ENCODE data around the gene HYCC2. TPM values are rescaled to one million over a fixed set of nuclear protein-coding genes. Genes with fewer than 3 reads are reported as not detected.
"Not testable (repeated sequence)": the region's sequence is repeated elsewhere in the genome, so short reads cannot be mapped to it uniquely, and the experiment has no call there.

HYCC2 gene
- 39.3 TPM for total RNA-seq

DNA sequence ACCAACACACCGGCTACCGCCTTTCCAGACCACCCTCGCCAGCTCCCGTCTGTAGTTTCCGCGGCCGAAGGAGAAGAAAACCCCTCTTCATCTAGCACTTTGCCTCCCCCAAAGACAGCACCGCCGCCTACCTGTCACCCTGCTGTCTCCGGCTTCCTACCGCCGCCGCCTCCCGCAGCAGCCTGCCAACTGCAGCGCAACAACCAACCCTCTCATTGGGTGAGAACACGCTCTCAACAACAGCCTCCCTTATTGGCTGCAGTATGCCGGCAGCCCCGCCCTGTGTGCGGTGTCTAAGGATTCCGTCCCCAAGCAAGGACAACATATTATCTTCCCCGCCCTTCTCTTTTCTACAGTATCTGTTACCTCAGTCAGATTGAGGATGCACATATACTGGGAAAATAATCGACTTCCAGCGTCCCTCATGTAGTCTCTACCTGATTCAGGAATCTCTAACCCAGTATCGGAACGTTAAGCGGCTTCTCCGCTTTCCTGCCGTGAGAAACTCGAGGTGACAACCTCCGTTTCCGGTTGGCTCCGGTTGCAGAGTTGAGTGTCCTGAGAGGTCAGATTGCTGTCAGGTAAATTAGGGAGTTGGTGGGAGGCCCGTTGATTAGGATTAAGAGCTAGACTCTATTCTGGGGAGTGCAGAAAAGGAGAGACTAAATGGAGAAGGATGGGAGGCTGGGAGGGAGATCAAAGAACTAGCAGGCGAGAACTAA lies at the start of gene HYCC2, which contains the start of gene NDUFB3:
HYCC2 (minus strand) TSS at position 193 of the 722 bp plus-strand sequence. CDS start 47,662 bp downstream, outside the sequence.
NDUFB3 (plus strand) TSS at position 523 of the 722 bp plus-strand sequence. CDS start 6,882 bp downstream, outside the sequence.
- H3K9me3 ChIP-seq (ENCODE audit: low read depth, low read length): no peaks in the 10 kb centered on the region
- H3K4me1 ChIP-seq (ENCODE audit: insufficient read depth, low read length): peaks cover 50% of the 10 kb centered on the region
- peak within 1 kb of the TSS; percentile 69 for H3K4me3 ChIP-seq (ENCODE audit: low read length)
- no peaks in the 10 kb centered on the region for H3K27me3 ChIP-seq (ENCODE audit: insufficient read depth, low read length)

- no peaks in the 10 kb centered on the region for H3K9me3 ChIP-seq (ENCODE audit: low read depth, low read length)
- H3K4me3 ChIP-seq (ENCODE audit: low read length): peak overlapping the region; percentile 97
- peaks cover 64% of the 10 kb centered on the region for H3K4me1 ChIP-seq (ENCODE audit: insufficient read depth, low read length)
- no peaks in the 10 kb centered on the region for H3K27me3 ChIP-seq (ENCODE audit: insufficient read depth, low read length)
Observed at GRCh38 chr2:201118961-201119854, 47.7 kb upstream of the HYCC2 start.

- peaks cover 62% of the 10 kb centered on the region for H3K4me1 ChIP-seq (ENCODE audit: insufficient read depth, low read length)
- H3K27me3 ChIP-seq (ENCODE audit: insufficient read depth, low read length): no peaks in the 10 kb centered on the region
- H3K9me3 ChIP-seq (ENCODE audit: low read depth, low read length): no peaks in the 10 kb centered on the region
- H3K4me3 ChIP-seq (ENCODE audit: low read length): peak overlapping the region; percentile 97
Observed at GRCh38 chr2:201118121-201118960, 46.9 kb upstream of the HYCC2 start.

DNA sequence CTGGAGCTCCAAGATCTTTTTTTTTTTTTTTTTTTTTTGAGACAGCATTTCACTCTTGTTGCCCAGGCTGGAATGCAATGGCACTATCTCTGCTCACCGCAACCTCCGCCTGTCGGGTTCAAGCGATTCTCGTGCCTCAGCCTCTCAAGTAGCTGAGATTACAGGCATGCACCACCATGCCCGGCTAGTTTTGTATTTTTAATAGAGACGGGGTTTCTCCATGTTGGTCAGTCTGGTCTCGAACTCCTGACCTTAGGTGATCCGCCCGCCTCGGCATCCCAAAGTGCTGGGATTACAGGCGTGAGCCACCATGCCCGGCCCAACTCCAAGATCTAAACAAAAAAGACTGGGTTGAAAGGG lies 46.2 kb upstream of the HYCC2 start:
- H3K9me3 ChIP-seq (ENCODE audit: low read depth, low read length); H3K27me3 ChIP-seq (ENCODE audit: insufficient read depth, low read length): not testable (repeated sequence)
- Histone ChIP-seq H3K4me1 (ENCODE audit: insufficient read depth, low read length) (peaks cover 58% of the 10 kb centered on the region), H3K4me3 (ENCODE audit: low read length) (peak overlapping the region; percentile 97)

DNA sequence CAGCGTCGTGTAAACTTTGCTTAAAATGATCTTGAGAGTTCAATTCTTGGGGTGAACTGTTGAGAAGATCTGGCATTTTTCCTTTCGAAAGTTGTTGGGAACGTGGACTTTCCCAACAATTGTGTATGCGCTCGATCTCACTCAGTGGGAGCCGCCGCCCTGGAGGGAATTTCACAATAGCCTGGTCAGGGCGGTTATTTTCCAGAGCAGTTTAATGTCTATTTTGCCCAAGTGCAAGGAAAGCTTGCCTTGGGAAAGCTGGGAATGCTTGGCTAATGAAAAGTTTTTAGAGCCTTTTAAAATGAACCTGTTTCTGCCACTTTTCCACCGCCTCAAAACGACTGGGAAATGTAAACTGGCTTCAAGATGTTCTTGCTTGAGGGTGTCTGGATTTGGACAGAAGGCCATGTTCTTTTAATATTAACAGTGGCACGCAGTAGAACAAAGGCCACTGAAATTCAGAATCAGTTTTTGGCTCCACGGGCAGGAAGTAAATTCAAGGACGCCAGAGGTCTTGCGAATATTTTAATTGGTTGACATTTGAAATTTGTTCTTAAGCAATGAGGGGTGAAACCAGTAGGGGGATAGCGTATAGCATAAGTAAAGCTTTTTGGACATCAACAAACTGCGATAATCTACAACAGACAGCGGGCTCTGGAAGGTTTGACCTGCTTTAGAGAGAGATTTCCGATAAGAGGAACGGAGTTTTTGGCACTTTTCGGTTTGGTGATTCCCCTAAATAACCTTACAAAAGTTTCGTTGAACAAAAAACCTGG lies 45.7 kb upstream of the HYCC2 start:
- H3K9me3 ChIP-seq (ENCODE audit: low read depth, low read length): no peaks in the 10 kb centered on the region
- H3K4me1 ChIP-seq (ENCODE audit: insufficient read depth, low read length): peaks cover 52% of the 10 kb centered on the region
- H3K4me3 ChIP-seq (ENCODE audit: low read length): peak overlapping the region; percentile 97
- no peaks in the 10 kb centered on the region for H3K27me3 ChIP-seq (ENCODE audit: insufficient read depth, low read length)

- Histone ChIP-seq H3K27me3 (ENCODE audit: insufficient read depth, low read length) (no peaks in the 10 kb centered on the region), H3K9me3 (ENCODE audit: low read depth, low read length) (no peaks in the 10 kb centered on the region), H3K4me1 (ENCODE audit: insufficient read depth, low read length) (peaks cover 44% of the 10 kb centered on the region), H3K4me3 (ENCODE audit: low read length) (peak within 1 kb of the TSS; percentile 97)
Observed at GRCh38 chr2:201116115-201116958, 44.9 kb upstream of the HYCC2 start, which contains the start of gene CFLAR. Gene CFLAR (plus strand): TSS chr2:201116164. CDS start chr2:201129866, 13,702 bp downstream.

- H3K4me1 ChIP-seq (ENCODE audit: insufficient read depth, low read length): peaks cover 37% of the 10 kb centered on the region
- no peaks in the 10 kb centered on the region for H3K9me3 ChIP-seq (ENCODE audit: low read depth, low read length)
- no peak overlapping the region for H3K4me3 ChIP-seq (ENCODE audit: low read length)
- H3K27me3 ChIP-seq (ENCODE audit: insufficient read depth, low read length): no peaks in the 10 kb centered on the region
Observed at GRCh38 chr2:201114846-201115245, 43.4 kb upstream of the HYCC2 start.

- Histone ChIP-seq H3K27me3 (ENCODE audit: insufficient read depth, low read length) (no peaks in the 10 kb centered on the region), H3K4me3 (ENCODE audit: low read length) (no peak overlapping the region), H3K9me3 (ENCODE audit: low read depth, low read length) (no peaks in the 10 kb centered on the region), H3K4me1 (ENCODE audit: insufficient read depth, low read length) (peaks cover 37% of the 10 kb centered on the region)
Observed at GRCh38 chr2:201114350-201114749, 42.9 kb upstream of the HYCC2 start.

DNA sequence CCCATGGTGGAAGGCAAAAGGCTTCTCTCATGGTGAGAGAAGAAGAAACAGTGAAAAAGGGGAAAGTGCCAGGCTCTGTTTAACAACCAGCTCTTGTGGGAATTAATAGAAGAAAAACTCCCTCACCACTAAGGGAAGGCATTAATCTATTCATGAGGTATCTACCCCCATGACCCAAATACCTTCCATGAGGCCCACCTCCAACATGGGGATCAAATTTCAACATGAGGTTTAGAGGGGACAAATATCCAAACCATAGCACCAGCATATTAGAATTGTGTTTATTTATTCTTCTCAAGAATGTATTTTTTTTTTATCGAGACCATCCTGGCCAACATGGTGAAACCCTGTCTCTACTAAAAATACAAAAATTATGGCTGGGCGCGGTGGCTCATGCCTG lies 39.6 kb upstream of the HYCC2 start:
- Histone ChIP-seq H3K9me3 (ENCODE audit: low read depth, low read length) (no peaks in the 10 kb centered on the region), H3K4me1 (ENCODE audit: insufficient read depth, low read length) (peaks cover 25% of the 10 kb centered on the region), H3K4me3 (ENCODE audit: low read length) (no peak overlapping the region), H3K27me3 (ENCODE audit: insufficient read depth, low read length) (no peaks in the 10 kb centered on the region)

DNA sequence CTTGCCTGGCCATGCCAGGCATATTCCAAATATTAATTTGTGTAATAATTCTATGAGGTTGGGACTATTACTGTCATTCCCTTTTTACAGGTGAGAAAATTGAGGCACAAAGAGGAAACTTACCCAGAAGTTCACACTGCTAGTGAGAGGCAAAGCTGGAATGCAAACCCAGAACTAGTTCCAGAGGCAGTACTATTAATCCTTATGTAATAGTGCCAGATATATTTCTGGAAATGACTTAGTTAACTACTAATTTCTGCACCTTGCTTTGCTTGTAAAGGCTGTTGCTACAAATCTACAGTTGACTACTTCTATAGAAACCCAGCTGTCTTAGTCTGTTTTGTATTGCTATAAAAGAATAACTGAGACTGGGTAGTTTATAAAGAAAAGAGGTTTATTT lies 39.1 kb upstream of the HYCC2 start:
- no peaks in the 10 kb centered on the region for H3K27me3 ChIP-seq (ENCODE audit: insufficient read depth, low read length)
- H3K4me3 ChIP-seq (ENCODE audit: low read length): no peak overlapping the region
- peaks cover 22% of the 10 kb centered on the region for H3K4me1 ChIP-seq (ENCODE audit: insufficient read depth, low read length)
- H3K9me3 ChIP-seq (ENCODE audit: low read depth, low read length): no peaks in the 10 kb centered on the region

DNA sequence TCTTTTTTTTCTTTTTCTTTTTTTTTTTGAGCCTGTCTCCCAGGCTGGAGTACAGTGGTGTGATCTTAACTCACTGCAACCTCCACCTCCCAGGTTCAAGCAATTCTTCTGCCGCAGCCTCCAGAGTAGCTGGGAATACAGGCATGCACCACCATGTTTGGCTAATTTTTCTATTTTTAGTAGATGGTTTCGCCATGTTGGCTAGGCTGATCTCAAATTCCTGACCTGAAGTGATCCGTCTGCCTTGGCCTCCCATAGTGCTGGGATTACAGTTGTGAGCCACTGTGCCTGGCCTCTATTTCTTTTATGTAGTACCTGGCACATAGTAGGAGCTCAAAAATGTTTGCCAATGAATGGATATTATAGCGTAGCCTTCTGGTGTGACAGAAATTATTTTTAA lies 37.7 kb upstream of the HYCC2 start:
- Histone ChIP-seq H3K4me1 (ENCODE audit: insufficient read depth, low read length) (peaks cover 8% of the 10 kb centered on the region), H3K4me3 (ENCODE audit: low read length) (no peak overlapping the region), H3K9me3 (ENCODE audit: low read depth, low read length) (no peaks in the 10 kb centered on the region), H3K27me3 (ENCODE audit: insufficient read depth, low read length) (no peaks in the 10 kb centered on the region)

- Histone ChIP-seq H3K4me3 (ENCODE audit: low read length) (no peak overlapping the region), H3K27me3 (ENCODE audit: insufficient read depth, low read length) (no peaks in the 10 kb centered on the region), H3K9me3 (ENCODE audit: low read depth, low read length) (no peaks in the 10 kb centered on the region), H3K4me1 (ENCODE audit: insufficient read depth, low read length) (peaks cover 2% of the 10 kb centered on the region)
Observed at GRCh38 chr2:201108341-201108740, 36.9 kb upstream of the HYCC2 start.

GRCh38 chr2:201107624-201108023 lies 36.2 kb upstream of the HYCC2 start:
- H3K4me1 ChIP-seq (ENCODE audit: insufficient read depth, low read length): no peaks in the 10 kb centered on the region
- H3K27me3 ChIP-seq (ENCODE audit: insufficient read depth, low read length): no peaks in the 10 kb centered on the region
- no peak overlapping the region for H3K4me3 ChIP-seq (ENCODE audit: low read length)
- H3K9me3 ChIP-seq (ENCODE audit: low read depth, low read length): no peaks in the 10 kb centered on the region
